ENCODE results near the gene USP26.

DNA sequence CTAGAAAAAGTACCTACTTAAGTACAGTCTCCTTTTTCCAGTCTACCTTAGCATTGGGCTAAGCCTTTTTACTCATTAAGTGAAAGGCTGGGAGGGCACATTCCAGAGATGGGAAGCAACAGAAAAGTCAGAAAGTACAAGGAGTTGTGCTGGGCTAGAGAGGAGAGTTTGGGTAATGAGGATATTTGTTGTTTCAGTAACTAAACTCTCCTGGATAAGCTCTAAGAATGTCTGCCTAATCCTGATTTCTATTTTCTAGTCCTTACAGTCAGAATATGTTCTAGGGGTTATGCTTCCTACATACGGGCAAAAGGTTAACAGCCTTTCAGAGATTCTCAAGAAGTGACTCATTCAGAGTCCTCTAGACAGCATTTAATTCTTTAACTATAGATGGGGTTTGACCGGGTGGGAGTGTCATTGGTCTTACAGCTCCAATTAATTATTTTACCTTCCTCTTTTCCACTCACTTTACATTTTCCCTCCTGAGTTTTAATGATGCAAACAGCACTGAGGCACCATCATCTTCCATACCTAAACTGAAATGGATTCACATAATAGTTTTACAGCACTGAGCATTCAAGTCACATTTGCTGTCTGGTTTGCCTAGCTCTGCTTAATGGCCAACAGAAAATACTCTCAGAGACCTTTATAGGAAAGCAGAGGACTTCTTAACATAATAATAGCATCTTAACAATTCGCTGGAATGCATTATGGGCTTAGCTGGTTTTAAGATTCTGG, 42.9 kb downstream of the USP26 start:
- TF ChIP-seq CTCF (IDR thresholded peaks at IDR 0.05; ENCODE audit: low read depth, low read length) (no peak), EZH2phosphoT487 (IDR thresholded peaks at IDR 0.05; ENCODE audit: low read depth) (no peak)

Measured in OCI-LY3 (cell line).